Calu3 (cell line): ENCODE measurements around the gene TTC34. TPM values are rescaled to one million over a fixed set of nuclear protein-coding genes. Genes with fewer than 3 reads are reported as not detected.
"Not testable (repeated sequence)": the region's sequence is repeated elsewhere in the genome, so short reads cannot be mapped to it uniquely, and the experiment has no call there.

Source experiments
- BruUV-seq: library from RNA; stranded (reverse); fragments of 400-500 nt; replicated peaks from 2 replicates; lab custom pipeline; 2021; lab: Mats Ljungman, UMichigan
- CTCF ChIA-PET: fragments of 300-600 bp; sonication (Branson Sonifier 250); formaldehyde crosslinking; loops from one replicate; lab custom pipeline; 2022; ENCODE audit warnings: antibody characterized with exemption; lab: Charles Lee
- DNase-seq: peaks from one replicate; pipeline ENCODE4 v3.0.0; 2022
- H3K27ac Mint-ChIP-seq: one replicate; pipeline ENCODE4 v1.8.0; 2022; ENCODE audit warnings: mixed read lengths; ENCODE audit not compliant: unreplicated experiment
- H3K27me3 Mint-ChIP-seq: one replicate; pipeline ENCODE4 v1.8.0; 2022; ENCODE audit warnings: mixed read lengths; ENCODE audit not compliant: unreplicated experiment
- H3K36me3 Mint-ChIP-seq: one replicate; pipeline ENCODE4 v1.8.0; 2022; ENCODE audit warnings: mild to moderate bottlenecking, moderate library complexity, mixed read lengths; ENCODE audit not compliant: insufficient read depth, unreplicated experiment
- H3K4me1 Mint-ChIP-seq: one replicate; pipeline ENCODE4 v1.8.0; 2022; ENCODE audit warnings: mild to moderate bottlenecking, low read depth, mixed read lengths; ENCODE audit not compliant: unreplicated experiment
- H3K4me3 Mint-ChIP-seq: one replicate; pipeline ENCODE4 v1.8.0; 2022; ENCODE audit warnings: mild to moderate bottlenecking, low read depth, moderate library complexity, mixed read lengths; ENCODE audit not compliant: unreplicated experiment
- H3K9me3 Mint-ChIP-seq: one replicate; pipeline ENCODE4 v1.8.0; 2022; ENCODE audit warnings: low read depth, mixed read lengths; ENCODE audit not compliant: unreplicated experiment
- intact Hi-C: fragments of 100-400 bp; cut with micrococcal nuclease; formaldehyde crosslinking; loops from one replicate; pipeline ENCODE4 v1.10.0; 2022; ENCODE audit not compliant: unreplicated experiment
- total RNA-seq: library from RNA; stranded (reverse); gene quantifications from 2 replicates; pipeline ENCODE4 v1.2.3, GENCODE V29; 2022

The TTC34 gene
- total RNA-seq, 1 experiment from 2014 or later: 1.3 TPM

DNA sequence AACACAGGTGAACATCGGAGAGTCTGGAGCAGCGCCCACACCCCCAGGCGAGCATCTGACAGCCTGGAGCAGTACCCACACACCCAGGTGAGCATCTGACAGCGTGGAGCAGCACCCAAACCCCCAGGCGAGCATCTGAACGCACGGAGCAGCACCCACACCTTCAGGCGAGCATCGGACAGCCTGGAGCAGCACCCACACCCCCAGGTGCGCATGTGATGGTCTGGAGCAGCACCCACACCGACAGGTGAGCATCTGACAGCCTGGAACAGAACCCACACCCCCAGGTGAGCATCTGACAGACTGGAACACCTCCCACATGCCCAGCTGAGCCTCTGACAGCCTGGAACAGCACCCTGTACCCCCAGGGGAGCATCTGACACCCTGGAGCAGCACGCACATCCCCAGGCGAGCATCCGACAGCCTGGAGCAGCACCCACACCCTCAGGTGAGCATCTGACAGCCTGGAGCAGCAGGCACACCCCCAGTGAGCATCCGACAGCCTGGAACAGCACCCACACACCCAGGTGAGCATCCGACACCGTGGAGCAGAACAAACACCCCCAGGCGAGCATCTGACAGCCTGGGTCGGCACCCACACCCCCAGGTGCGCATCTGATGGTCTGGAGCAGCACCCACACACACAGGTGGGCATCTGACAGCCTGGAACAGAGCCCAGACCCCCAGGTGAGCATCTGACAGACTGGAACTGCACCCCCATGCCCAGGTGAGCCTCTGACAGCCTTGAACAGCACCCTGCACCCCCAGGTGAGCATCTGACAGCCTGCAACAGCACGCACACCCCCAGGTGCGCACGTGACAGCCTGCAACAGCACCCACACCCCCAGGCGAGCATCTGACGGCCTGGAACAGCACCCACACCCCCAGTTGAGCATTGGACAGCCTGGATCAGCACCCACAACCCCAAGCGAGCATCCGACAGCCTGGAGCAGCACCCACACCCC, 50.4 kb downstream of the TTC34 start:
- intact Hi-C loops, H3K27me3 Mint-ChIP-seq, H3K36me3 Mint-ChIP-seq, CTCF ChIA-PET, H3K27ac Mint-ChIP-seq, H3K4me1 Mint-ChIP-seq, DNase-seq, H3K4me3 Mint-ChIP-seq, BruUV-seq, H3K9me3 Mint-ChIP-seq: not testable (repeated sequence)

DNA sequence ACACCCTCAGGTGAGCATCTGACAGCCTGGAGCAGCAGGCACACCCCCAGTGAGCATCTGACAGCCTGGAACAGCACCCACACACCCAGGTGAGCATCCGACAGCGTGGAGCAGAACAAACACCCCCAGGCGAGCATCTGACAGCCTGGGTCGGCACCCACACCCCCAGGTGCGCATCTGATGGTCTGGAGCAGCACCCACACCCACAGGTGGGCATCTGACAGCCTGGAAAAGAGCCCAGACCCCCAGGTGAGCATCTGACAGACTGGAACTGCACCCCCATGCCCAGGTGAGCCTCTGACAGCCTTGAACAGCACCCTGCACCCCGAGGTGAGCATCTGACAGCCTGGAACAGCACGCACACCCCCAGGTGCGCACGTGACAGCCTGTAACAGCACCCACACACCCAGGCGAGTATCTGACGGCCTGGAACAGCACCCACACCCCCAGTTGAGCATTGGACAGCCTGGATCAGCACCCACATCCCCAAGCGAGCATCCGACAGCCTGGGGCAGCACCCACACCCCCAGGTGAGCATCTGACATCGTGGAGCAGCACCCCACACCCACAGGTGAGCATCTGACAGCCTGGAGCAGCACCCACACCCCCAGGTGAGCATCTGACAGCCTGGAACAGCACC, 51.3 kb downstream of the TTC34 start:
- intact Hi-C loops, DNase-seq, H3K9me3 Mint-ChIP-seq, BruUV-seq, H3K4me1 Mint-ChIP-seq, H3K27ac Mint-ChIP-seq, H3K4me3 Mint-ChIP-seq, H3K27me3 Mint-ChIP-seq, H3K36me3 Mint-ChIP-seq, CTCF ChIA-PET: not testable (repeated sequence)

DNA sequence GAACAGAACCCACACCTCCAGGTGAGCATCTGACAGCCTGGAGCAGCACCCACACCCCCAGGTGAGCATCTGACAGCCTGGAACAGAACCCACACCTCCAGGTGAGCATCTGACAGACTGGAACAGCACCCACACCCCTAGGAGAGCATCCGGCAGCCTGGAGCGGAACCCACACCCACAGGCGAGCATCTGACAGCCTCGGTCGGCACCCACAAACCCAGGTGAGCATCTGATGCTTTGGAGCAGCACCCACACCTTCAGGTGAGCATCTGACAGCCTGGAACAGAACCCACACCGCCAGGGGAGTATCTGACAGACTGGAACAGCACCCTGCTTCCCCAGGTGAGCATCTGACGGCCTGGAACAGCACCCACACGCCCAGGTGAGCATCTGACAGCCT, 52.9 kb downstream of the TTC34 start:
- CTCF ChIA-PET, H3K4me1 Mint-ChIP-seq, BruUV-seq, DNase-seq, intact Hi-C loops, H3K4me3 Mint-ChIP-seq, H3K36me3 Mint-ChIP-seq, H3K9me3 Mint-ChIP-seq, H3K27ac Mint-ChIP-seq, H3K27me3 Mint-ChIP-seq: not testable (repeated sequence)

DNA sequence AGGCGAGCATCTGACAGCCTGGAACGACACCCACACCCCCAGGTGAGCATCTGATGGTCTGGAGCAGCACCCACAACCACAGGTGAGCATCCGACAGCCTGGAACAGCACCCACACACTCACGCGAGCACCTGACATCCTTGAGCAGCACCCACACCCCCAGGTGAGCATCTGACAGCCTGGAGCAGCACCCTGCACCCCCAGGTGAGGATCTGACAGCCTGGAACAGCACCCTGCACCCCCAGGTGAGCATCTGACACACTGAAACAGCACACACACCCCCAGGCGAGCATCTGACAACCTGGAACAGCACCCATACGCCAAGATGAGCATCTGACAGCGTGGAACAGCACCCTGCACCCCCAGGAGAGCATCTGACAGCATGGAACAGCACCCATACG, 106.7 kb downstream of the TTC34 start:
- DNase-seq, intact Hi-C loops, H3K9me3 Mint-ChIP-seq, H3K4me1 Mint-ChIP-seq, H3K4me3 Mint-ChIP-seq, BruUV-seq, H3K36me3 Mint-ChIP-seq, H3K27ac Mint-ChIP-seq, H3K27me3 Mint-ChIP-seq, CTCF ChIA-PET: not testable (repeated sequence)

DNA sequence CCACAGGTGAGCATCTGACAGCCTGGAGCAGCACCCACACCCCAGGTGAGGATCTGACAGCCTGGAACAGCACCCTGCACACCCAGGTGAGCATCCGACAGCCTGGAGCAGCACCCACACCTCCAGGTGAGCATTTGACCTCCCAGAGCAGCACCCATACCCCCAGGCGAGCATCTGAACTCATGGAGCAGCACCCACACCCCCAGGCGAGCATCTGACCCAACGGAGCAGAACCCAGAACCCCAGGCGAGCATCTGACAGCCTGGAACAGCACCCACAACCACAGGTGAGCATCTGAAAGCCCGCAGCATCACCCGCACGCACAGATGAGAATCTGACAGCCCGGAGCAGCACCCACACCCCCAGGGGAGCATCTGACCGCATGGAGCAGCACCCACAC, 111.3 kb downstream of the TTC34 start:
- H3K36me3 Mint-ChIP-seq, H3K4me3 Mint-ChIP-seq, CTCF ChIA-PET, intact Hi-C loops, H3K9me3 Mint-ChIP-seq, H3K27ac Mint-ChIP-seq, H3K4me1 Mint-ChIP-seq, DNase-seq, BruUV-seq: not testable (repeated sequence)
- peaks cover 11% of the 10 kb centered on the region for H3K27me3 Mint-ChIP-seq

DNA sequence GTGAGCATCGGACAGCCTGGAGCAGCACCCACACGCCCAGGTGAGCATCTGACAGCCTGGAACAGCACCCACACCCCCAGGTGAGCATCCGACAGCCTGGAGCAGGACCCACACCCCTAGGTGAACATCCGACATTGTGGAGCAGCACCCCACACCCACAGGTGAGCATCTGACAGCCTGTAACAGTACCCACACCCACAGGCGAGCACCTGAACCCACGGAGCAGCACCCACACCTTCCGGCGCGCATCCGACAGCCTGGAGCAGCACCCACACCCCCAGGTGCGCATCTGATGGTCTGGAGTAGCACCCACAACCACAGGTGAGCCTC, 113.2 kb downstream of the TTC34 start:
- peaks cover 24% of the 10 kb centered on the region for H3K27me3 Mint-ChIP-seq
- H3K9me3 Mint-ChIP-seq, DNase-seq, CTCF ChIA-PET, H3K27ac Mint-ChIP-seq, BruUV-seq, intact Hi-C loops, H3K4me3 Mint-ChIP-seq, H3K36me3 Mint-ChIP-seq, H3K4me1 Mint-ChIP-seq: not testable (repeated sequence)

DNA sequence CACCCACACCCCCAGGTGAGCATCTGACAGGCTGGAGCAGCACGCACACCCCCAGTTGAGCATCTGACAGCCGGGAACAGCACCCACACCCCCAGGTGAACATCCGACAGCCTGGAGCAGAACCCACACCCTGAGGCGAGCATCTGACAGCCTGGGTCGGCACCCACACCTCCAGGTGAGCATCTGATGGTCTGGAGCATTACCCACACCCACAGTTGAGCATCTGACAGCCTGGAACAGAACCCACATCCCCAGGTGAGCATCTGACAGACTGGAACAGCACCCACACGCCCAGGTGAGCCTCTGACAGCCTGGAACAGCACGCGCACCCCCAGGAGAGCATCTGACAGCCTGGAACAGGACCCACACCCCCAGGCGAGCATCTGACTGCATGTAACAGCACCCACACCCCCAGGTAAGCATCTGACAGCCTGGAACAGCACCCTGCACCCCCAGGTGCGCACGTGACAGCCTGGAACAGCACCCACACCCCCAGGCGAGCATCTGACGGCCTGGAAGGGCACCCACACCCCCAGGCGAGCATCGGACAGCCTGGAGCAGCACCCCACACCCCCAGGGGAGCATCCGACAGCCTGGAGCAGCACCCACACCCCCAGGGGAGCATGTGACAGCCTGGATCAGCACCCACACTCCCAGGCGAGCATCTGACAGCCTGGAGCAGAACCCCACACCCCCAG, 113.7 kb downstream of the TTC34 start:
- DNase-seq, H3K27ac Mint-ChIP-seq, H3K4me1 Mint-ChIP-seq, H3K36me3 Mint-ChIP-seq, H3K4me3 Mint-ChIP-seq, BruUV-seq, intact Hi-C loops, H3K9me3 Mint-ChIP-seq, CTCF ChIA-PET: not testable (repeated sequence)
- peaks cover 25% of the 10 kb centered on the region for H3K27me3 Mint-ChIP-seq

DNA sequence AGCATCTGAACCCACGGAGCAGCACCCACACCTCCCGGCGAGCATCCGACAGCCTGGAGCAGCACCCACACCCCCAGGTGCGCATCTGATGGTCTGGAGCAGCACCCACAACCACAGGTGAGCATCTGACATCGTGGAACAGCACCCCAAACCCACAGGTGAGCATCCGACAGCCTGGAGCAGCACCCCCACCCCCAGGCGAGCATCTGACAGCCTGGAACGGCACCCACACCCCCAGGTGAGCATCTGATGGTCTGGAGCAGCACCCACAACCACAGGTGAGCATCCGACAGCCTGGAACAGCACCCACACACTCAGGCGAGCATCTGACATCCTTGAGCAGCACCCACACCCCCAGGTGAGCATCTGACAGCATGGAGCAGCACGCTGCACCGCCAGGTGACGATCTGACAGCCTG, 114.3 kb downstream of the TTC34 start:
- intact Hi-C loops, H3K9me3 Mint-ChIP-seq, H3K4me3 Mint-ChIP-seq, CTCF ChIA-PET, DNase-seq, H3K27ac Mint-ChIP-seq, H3K36me3 Mint-ChIP-seq, BruUV-seq, H3K4me1 Mint-ChIP-seq: not testable (repeated sequence)
- peaks cover 25% of the 10 kb centered on the region for H3K27me3 Mint-ChIP-seq

DNA sequence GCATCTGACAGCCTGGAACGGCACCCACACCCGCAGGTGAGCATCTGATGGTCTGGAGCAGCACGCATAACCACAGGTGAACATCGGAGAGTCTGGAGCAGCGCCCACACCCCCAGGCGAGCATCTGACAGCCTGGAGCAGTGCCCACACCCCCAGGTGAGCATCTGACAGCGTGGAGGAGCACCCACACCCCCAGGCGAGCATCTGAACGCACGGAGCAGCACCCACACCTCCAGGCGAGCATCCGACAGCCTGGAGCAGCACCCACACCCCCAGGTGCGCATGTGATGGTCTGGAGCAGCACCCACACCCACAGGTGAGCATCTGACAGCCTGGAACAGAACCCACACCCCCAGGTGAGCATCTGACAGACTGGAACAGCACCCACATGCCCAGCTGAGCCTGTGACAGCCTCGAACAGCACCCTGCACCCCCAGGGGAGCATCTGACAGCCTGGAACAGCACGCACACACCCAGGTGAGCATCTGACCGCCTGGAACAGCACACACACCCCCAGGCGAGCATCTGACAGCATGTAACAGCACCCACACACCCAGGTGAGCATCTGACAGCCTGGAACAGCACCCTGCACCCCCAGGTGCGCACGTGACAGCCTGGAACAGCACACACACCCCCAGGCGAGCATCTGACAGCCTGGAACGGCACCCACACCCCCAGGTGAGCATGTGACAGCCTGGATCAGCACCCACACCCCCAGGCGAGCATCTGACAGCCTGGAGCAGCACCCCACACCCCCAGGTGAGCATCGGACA, 115.2 kb downstream of the TTC34 start:
- DNase-seq, H3K4me3 Mint-ChIP-seq, BruUV-seq, H3K9me3 Mint-ChIP-seq, H3K4me1 Mint-ChIP-seq, H3K36me3 Mint-ChIP-seq, intact Hi-C loops, CTCF ChIA-PET, H3K27ac Mint-ChIP-seq: not testable (repeated sequence)
- H3K27me3 Mint-ChIP-seq: peaks cover 25% of the 10 kb centered on the region
